Measurements from ENCODE around the gene USP33. TPM values are rescaled to one million over a fixed set of nuclear protein-coding genes. Genes with fewer than 3 reads are reported as not detected.
"Not testable (repeated sequence)": the region's sequence is repeated elsewhere in the genome, so short reads cannot be mapped to it uniquely, and the experiment has no call there.

USP33 gene
- polyA plus RNA-seq, 2 of the 4 experiments (the other 2 are of a cell fraction): 22.9 to 49.5 TPM

DNA sequence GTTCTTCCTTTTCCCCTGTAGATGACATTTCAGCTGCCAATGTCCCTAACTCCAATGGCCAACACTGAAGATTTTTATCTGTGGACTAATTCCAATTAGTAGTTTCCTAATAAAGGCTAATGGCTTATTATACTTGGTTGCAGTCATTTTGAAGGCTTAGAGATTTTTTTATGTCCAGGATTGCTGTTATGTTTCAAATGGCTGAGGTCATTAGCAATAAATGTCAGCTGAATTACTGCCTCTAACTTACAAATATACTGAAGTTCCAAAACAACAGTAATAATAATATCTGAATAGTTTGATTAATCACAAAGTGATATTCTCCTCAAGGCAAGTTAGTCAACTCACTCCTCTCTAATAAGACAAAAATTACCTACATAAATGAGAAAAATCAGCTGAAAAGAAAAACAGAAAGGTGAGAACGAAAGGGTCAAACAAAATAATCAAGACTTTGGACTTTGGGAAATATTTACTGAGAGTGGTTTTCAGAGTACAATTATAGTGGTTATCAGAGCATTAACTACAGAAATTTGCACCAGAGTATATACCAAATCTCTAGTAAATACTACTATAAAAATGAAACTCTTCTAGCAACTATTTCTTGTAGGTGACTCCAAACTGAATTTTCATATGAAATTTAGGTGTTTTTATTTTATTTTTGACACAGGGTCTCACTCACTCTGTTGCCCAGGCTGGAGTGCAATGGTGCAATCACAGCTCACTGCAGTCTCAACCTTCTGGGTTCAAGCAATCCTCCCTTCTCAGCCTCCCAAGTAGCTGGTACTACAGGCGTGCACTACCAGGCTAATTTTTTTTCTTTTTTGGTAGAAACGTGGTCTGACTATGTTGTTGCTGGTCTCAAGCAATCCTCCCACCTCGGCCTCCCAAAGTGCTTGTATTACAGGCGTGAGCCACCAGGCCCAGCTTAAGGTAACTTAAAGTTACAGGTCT is 80.7 kb downstream of the USP33 start (continued):
- TF ChIP-seq, protein P1, sequence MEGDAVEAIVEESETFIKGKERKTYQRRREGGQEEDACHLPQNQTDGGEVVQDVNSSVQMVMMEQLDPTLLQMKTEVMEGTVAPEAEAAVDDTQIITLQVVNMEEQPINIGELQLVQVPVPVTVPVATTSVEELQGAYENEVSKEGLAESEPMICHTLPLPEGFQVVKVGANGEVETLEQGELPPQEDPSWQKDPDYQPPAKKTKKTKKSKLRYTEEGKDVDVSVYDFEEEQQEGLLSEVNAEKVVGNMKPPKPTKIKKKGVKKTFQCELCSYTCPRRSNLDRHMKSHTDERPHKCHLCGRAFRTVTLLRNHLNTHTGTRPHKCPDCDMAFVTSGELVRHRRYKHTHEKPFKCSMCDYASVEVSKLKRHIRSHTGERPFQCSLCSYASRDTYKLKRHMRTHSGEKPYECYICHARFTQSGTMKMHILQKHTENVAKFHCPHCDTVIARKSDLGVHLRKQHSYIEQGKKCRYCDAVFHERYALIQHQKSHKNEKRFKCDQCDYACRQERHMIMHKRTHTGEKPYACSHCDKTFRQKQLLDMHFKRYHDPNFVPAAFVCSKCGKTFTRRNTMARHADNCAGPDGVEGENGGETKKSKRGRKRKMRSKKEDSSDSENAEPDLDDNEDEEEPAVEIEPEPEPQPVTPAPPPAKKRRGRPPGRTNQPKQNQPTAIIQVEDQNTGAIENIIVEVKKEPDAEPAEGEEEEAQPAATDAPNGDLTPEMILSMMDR (IDR thresholded peaks at IDR 0.05): no peak
- TF ChIP-seq, protein P2, sequence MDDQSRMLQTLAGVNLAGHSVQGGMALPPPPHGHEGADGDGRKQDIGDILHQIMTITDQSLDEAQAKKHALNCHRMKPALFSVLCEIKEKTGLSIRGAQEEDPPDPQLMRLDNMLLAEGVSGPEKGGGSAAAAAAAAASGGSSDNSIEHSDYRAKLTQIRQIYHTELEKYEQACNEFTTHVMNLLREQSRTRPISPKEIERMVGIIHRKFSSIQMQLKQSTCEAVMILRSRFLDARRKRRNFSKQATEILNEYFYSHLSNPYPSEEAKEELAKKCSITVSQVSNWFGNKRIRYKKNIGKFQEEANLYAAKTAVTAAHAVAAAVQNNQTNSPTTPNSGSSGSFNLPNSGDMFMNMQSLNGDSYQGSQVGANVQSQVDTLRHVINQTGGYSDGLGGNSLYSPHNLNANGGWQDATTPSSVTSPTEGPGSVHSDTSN (IDR thresholded peaks at IDR 0.05): no peak
- no peak for TF ChIP-seq RARB (CRISPR knock-in tag; IDR thresholded peaks at IDR 0.05)
- no peak for TF ChIP-seq HOXB5 (CRISPR knock-in tag; IDR thresholded peaks at IDR 0.05)
- no peak for TF ChIP-seq HEYL (CRISPR knock-in tag; IDR thresholded peaks at IDR 0.05)
- TF ChIP-seq ZC3H11A (IDR thresholded peaks at IDR 0.05): no peak

DNA sequence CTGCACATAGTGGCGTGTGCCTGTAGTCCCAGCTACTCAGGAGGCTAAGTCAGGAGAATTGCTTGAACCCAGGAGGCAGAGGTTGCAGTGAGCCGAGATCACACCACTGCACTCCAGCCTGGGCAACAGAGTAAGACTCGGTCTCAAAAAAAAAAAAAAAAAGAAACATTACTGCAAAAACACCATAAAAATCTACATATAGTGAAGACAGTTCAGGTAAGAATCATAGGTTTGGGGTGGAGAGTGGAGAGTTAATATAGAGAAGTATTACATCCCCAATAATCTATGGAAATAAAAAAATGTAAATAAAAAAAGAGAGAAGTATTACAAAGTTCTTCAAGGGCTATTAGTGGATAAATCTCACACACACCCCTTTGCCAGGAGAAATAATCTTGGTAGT is 84.8 kb downstream of the USP33 start:
- peaks cover 76% of the 10 kb centered on the region for H3K4me1 ChIP-seq
- FAIRE-seq; DNase-seq (ENCODE audit: low read depth in 1 of 2, low spot score in 1 of 2); H3K27ac ChIP-seq; ATAC-seq; H3K4me2 ChIP-seq; POLR2A ChIA-PET; H3K9me3 ChIP-seq; CTCF ChIA-PET; H3K4me3 ChIP-seq: not testable (repeated sequence)
- WGBS (ENCODE audit: missing lambda C conversion rate): 92% methylated on average over 3 of the region's 3 CpGs

DNA sequence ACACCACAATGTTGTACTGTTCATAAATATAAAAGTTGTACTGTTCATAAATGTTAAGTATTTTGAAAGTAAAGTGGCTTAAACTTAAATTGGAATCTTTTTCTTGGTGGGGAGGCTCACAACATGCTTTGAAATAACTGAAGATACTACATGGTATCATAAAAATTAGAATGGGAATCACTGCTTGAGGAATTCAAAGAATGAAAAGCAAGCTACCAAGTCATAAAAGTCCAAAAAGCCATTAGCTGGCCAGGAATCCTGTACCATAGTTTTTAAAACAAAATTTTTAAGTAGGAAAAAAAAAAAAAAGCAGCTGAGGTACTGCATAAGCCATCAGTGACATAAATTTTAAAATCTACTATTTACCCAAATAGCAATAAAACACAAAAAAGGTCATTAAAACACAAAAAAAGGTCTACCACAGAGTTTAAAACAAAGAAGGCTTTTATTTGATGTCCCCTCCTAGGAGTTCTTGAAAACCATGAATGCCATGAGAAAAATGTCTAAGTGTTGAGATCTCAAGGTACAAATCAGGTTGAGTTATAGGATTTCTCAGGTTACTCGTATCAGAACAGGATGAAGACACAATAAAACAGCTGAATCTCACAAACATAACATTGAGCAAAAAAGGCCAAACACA is 85.8 kb downstream of the USP33 start:
- WGBS (ENCODE audit: missing lambda C conversion rate): 95% methylated on average over 1 of the region's 1 CpG
- no peak overlapping the region for H3K27ac ChIP-seq
- H3K4me3 ChIP-seq: no peak overlapping the region
- no peaks in the 10 kb centered on the region for H3K9me3 ChIP-seq
- H3K4me1 ChIP-seq: peaks cover 67% of the 10 kb centered on the region
- CTCF ChIA-PET: interaction anchor here (0.7 to 1.0 kb wide), 2 partner anchors 9 to 56 kb away, joined by 3 read pairs; partner anchors contain the start of gene ZZZ3
- FAIRE-seq (no peak), DNase-seq (ENCODE audit: low read depth in 1 of 2, low spot score in 1 of 2) (no peak), ATAC-seq (no peak)
- no peak for TF ChIP-seq NPAS2 (CRISPR knock-in tag; IDR thresholded peaks at IDR 0.05; ENCODE audit: borderline replicate concordance)
- no peak for TF ChIP-seq FOSB (CRISPR knock-in tag; IDR thresholded peaks at IDR 0.05)
- POLR2A ChIA-PET: no interaction called here
- H3K4me2 ChIP-seq: no peak overlapping the region

DNA sequence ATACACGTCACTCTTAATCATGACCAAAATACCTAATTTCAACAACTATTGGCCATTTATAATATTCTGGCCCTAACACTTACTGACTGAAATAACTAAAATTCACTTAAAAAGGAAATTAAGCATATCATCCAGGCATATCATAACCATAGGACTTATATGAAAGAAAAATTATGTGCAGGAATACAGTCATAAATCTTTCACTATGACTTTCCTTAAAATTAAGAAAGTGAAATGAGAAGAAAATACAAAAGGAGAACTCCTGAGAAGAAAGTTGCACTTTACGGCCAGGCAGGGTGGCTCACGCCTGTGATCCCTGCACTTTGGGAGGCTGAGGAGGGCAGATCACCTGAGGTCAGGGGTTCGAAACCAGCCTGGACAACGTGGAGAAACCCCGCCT is 86.6 kb downstream of the USP33 start:
- ChIA-PET POLR2A (no interaction called here), CTCF (interaction anchor here (1.0 kb wide), 1 partner anchor 55 kb away, joined by 3 read pairs; no protein-coding TSS in a partner anchor)
- ATAC-seq (no peak), FAIRE-seq (no peak), DNase-seq (ENCODE audit: low read depth in 1 of 2, low spot score in 1 of 2) (no peak)
- Histone ChIP-seq H3K4me1 (peaks cover 59% of the 10 kb centered on the region), H3K4me3 (no peak overlapping the region), H3K4me2 (no peak overlapping the region), H3K27ac (0 out of 6 replicates have a peak overlapping the region, but pooled peaks of 1 of the 2 experiments have one; percentile 24), H3K9me3 (no peaks in the 10 kb centered on the region)
- WGBS (ENCODE audit: missing lambda C conversion rate): 93% methylated on average over 6 of the region's 6 CpGs
- TF ChIP-seq ESRRA (IDR thresholded peaks at IDR 0.05; ENCODE audit: borderline replicate concordance, low read length) (no peak), JUNB (IDR thresholded peaks at IDR 0.05) (no peak), JUN (IDR thresholded peaks at IDR 0.05) (no peak), MAFK (IDR thresholded peaks at IDR 0.05; ENCODE audit: partially characterized antibody) (no peak), RNF2 (IDR thresholded peaks at IDR 0.05; ENCODE audit: borderline replicate concordance, low read depth) (no peak), SMC3 (IDR thresholded peaks at IDR 0.05) (no peak), MAZ (IDR thresholded peaks at IDR 0.05; ENCODE audit: borderline replicate concordance, low read depth, low read length) (no peak), EHF (CRISPR knock-in tag; IDR thresholded peaks at IDR 0.05) (no peak), HDAC2 (IDR thresholded peaks at IDR 0.05) (no peak), NR3C1 (IDR thresholded peaks at IDR 0.05) (no peak), HEYL (CRISPR knock-in tag; IDR thresholded peaks at IDR 0.05) (no peak), NFE2L2 (conservative IDR thresholded peaks at IDR 0.05; ENCODE audit: low read length) (no peak), MYC (IDR thresholded peaks at IDR 0.05; ENCODE audit: borderline replicate concordance, low read length) (no peak), ZSCAN20 (CRISPR knock-in tag; IDR thresholded peaks at IDR 0.05) (no peak), FOSL2 (IDR thresholded peaks at IDR 0.05) (no peak), FOSL2 (CRISPR knock-in tag; IDR thresholded peaks at IDR 0.05) (no peak)
- TF ChIP-seq, protein P3, sequence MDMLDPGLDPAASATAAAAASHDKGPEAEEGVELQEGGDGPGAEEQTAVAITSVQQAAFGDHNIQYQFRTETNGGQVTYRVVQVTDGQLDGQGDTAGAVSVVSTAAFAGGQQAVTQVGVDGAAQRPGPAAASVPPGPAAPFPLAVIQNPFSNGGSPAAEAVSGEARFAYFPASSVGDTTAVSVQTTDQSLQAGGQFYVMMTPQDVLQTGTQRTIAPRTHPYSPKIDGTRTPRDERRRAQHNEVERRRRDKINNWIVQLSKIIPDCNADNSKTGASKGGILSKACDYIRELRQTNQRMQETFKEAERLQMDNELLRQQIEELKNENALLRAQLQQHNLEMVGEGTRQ (IDR thresholded peaks at IDR 0.05): no peak
- TF ChIP-seq, protein P4, sequence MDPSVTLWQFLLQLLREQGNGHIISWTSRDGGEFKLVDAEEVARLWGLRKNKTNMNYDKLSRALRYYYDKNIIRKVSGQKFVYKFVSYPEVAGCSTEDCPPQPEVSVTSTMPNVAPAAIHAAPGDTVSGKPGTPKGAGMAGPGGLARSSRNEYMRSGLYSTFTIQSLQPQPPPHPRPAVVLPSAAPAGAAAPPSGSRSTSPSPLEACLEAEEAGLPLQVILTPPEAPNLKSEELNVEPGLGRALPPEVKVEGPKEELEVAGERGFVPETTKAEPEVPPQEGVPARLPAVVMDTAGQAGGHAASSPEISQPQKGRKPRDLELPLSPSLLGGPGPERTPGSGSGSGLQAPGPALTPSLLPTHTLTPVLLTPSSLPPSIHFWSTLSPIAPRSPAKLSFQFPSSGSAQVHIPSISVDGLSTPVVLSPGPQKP (IDR thresholded peaks at IDR 0.05; ENCODE audit: low read depth, low read length): no peak
- TF ChIP-seq, protein P5, sequence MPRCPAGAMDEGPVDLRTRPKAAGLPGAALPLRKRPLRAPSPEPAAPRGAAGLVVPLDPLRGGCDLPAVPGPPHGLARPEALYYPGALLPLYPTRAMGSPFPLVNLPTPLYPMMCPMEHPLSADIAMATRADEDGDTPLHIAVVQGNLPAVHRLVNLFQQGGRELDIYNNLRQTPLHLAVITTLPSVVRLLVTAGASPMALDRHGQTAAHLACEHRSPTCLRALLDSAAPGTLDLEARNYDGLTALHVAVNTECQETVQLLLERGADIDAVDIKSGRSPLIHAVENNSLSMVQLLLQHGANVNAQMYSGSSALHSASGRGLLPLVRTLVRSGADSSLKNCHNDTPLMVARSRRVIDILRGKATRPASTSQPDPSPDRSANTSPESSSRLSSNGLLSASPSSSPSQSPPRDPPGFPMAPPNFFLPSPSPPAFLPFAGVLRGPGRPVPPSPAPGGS (IDR thresholded peaks at IDR 0.05): no peak
